Activated CD4-positive, alpha-beta memory T cell treated with anti-CD3 and anti-CD28 coated beads, Interleukin-2, amount 10 ng/mL, durations not matched to agents 7 days and 5 days (primary cell): ENCODE measurements around the gene CSNK2A1. TPM values are rescaled to one million over a fixed set of nuclear protein-coding genes. Genes with fewer than 3 reads are reported as not detected.

ENCODE experiments used
- total RNA-seq, 2 experiments: library from RNA; stranded (reverse); gene quantifications; one replicate each; pipeline ENCODE4 v1.2.3, GENCODE V29; 2021

Gene CSNK2A1
- total RNA-seq, 2 experiments from 2014 or later = 101 to 111 TPM

Other genes starting within 250 kb of the CSNK2A1 start
- 10 to 100 TPM; 23.5 to 23.9 TPM for gene ZCCHC3, start 246.2 kb downstream of the CSNK2A1 start, total RNA-seq
- gene SOX12, start 218.2 kb downstream of the CSNK2A1 start, total RNA-seq = 1 to 10 TPM; 2.9 to 3.2 TPM
- gene NRSN2, start 196.7 kb downstream of the CSNK2A1 start, total RNA-seq = 1 to 10 TPM; 1.8 to 2.7 TPM
- 10 to 100 TPM; 28.3 to 28.9 TPM for gene TRIB3, start 163.0 kb downstream of the CSNK2A1 start, total RNA-seq
- gene RBCK1, start 135.5 kb downstream of the CSNK2A1 start, total RNA-seq = 100 to 1,000 TPM; 133 to 146 TPM
- 10 to 100 TPM; 27.0 to 28.1 TPM for gene TBC1D20, start 81.3 kb downstream of the CSNK2A1 start, total RNA-seq
- not detected for gene TCF15, start 66.5 kb upstream of the CSNK2A1 start, total RNA-seq
- gene SRXN1, start 109.4 kb upstream of the CSNK2A1 start, total RNA-seq = 10 to 100 TPM; 16.9 to 17.1 TPM
- gene SCRT2, start 132.0 kb upstream of the CSNK2A1 start, total RNA-seq = not detected
- not detected for gene SLC52A3, start 224.7 kb upstream of the CSNK2A1 start, total RNA-seq